ENCODE results near the gene ZFAND2B. TPM values are rescaled to one million over a fixed set of nuclear protein-coding genes. Genes with fewer than 3 reads are reported as not detected.

Gene ZFAND2B
- total RNA-seq, 4 donors from 2014 or later: 34.6 to 49.9 (median 43.6) TPM

- intact Hi-C loops (cut with DNase I): loop anchor here (10.0 kb wide), 1 partner anchor 47 kb away; the partner anchor contains the start of gene ABCB6
- no peak for TF ChIP-seq POLR2A (IDR thresholded peaks at IDR 0.05)
- no peak for TF ChIP-seq CTCF (IDR thresholded peaks at IDR 0.05)
- Histone ChIP-seq H3K9me3 (no peaks in the 10 kb centered on the region), H3K36me3 (peaks cover 5 to 17% (median 6%) of the 10 kb centered on the region in 3 donors), H3K27me3 (no peaks in the 10 kb centered on the region), H3K27ac (no peak overlapping the region), H3K4me3 (no peak overlapping the region), H3K4me1 (peaks cover 0 to 20% (median 10%) of the 10 kb centered on the region in 3 donors)
- DNase-seq: no peak
- WGBS, 2 donors: 66 to 77% methylated on average over 3 to 5 of the region's 5 CpGs
Measured at GRCh38 chr2:219167997-219168396, 38.6 kb upstream of the ZFAND2B start.

GRCh38 chr2:219168526-219168925 is 38.1 kb upstream of the ZFAND2B start:
- no peak for DNase-seq
- intact Hi-C loops (cut with DNase I): loop anchor here (10.0 kb wide), 1 partner anchor 46 kb away; the partner anchor contains the start of gene ABCB6
- Histone ChIP-seq H3K27ac (no peak overlapping the region), H3K4me3 (no peak overlapping the region), H3K9me3 (no peaks in the 10 kb centered on the region), H3K27me3 (no peaks in the 10 kb centered on the region), H3K36me3 (peaks cover 6 to 22% (median 11%) of the 10 kb centered on the region in 3 donors), H3K4me1 (peaks cover 0 to 20% (median 10%) of the 10 kb centered on the region in 3 donors)
- 40 to 71% methylated on average over 3 to 6 of the region's 6 CpGs for WGBS, 2 donors
- no peak for TF ChIP-seq POLR2A (IDR thresholded peaks at IDR 0.05)
- no peak for TF ChIP-seq CTCF (IDR thresholded peaks at IDR 0.05)

GRCh38 chr2:219168932-219169331 is 37.6 kb upstream of the ZFAND2B start:
- Histone ChIP-seq H3K9me3 (no peaks in the 10 kb centered on the region), H3K27ac (no peak overlapping the region), H3K27me3 (no peaks in the 10 kb centered on the region), H3K4me1 (peaks cover 0 to 22% (median 10%) of the 10 kb centered on the region in 3 donors), H3K4me3 (no peak overlapping the region), H3K36me3 (peaks cover 6 to 26% (median 15%) of the 10 kb centered on the region in 3 donors)
- intact Hi-C loops (cut with DNase I): loop anchor here (10.0 kb wide), 1 partner anchor 46 kb away; the partner anchor contains the start of gene ABCB6
- no peak for DNase-seq
- TF ChIP-seq CTCF (IDR thresholded peaks at IDR 0.05): no peak
- TF ChIP-seq POLR2A (IDR thresholded peaks at IDR 0.05): no peak

- DNase-seq: no peak
- 75 to 87% methylated on average over 9 to 10 of the region's 10 CpGs for WGBS, 2 donors
- TF ChIP-seq POLR2A (IDR thresholded peaks at IDR 0.05) (no peak), CTCF (IDR thresholded peaks at IDR 0.05) (no peak)
- Histone ChIP-seq H3K9me3 (no peaks in the 10 kb centered on the region), H3K27ac (peak within 1 kb of the TSS in 2 of 4 donors; percentile 23 to 71), H3K4me1 (peaks cover 0 to 32% (median 18%) of the 10 kb centered on the region in 3 donors), H3K36me3 (peaks cover 6 to 38% (median 26%) of the 10 kb centered on the region in 3 donors), H3K4me3 (no peak within 1 kb of the TSS), H3K27me3 (no peaks in the 10 kb centered on the region)
- intact Hi-C loops (cut with DNase I): loop anchor here (10.0 kb wide), 1 partner anchor 45 kb away; the partner anchor contains the start of gene ABCB6
Measured at GRCh38 chr2:219169930-219170654, 36.5 kb upstream of the ZFAND2B start, which contains the start of gene SLC23A3. Gene SLC23A3 (minus strand): TSS chr2:219170029. CDS start chr2:219169984, 45 bp downstream.

GRCh38 chr2:219171231-219171651 is 35.3 kb upstream of the ZFAND2B start:
- DNase-seq: no peak
- H3K27ac ChIP-seq: peak overlapping the region; percentile 50 to 73 (median 64)

More at GRCh38 chr2:219171231-219171651, 35.3 kb upstream of the ZFAND2B start:
- WGBS, 2 donors: 14 to 29% methylated on average over 3 to 5 of the region's 6 CpGs
- intact Hi-C loops (cut with DNase I): no loop called here
- Histone ChIP-seq H3K4me3 (no peak overlapping the region), H3K27me3 (no peaks in the 10 kb centered on the region), H3K4me1 (peaks cover 0 to 44% (median 28%) of the 10 kb centered on the region in 3 donors), H3K9me3 (no peaks in the 10 kb centered on the region), H3K36me3 (peaks cover 6 to 43% (median 26%) of the 10 kb centered on the region in 3 donors)
- TF ChIP-seq POLR2A (IDR thresholded peaks at IDR 0.05) (no peak), CTCF (IDR thresholded peaks at IDR 0.05) (peak; percentile 50 to 77 (median 70))

Data from esophagus squamous epithelium (tissue), 5 donors.